Measurements from ENCODE around the gene CTDSP1. TPM values are rescaled to one million over a fixed set of nuclear protein-coding genes. Genes with fewer than 3 reads are reported as not detected.

The CTDSP1 gene
- polyA plus RNA-seq, 1 donor from 2014 or later, result 16.2 TPM

- no peak overlapping the region for H3K27ac Mint-ChIP-seq
- no peaks in the 10 kb centered on the region for H3K27me3 Mint-ChIP-seq
- H3K36me3 Mint-ChIP-seq, result no peaks in the 10 kb centered on the region
- H3K4me3 Mint-ChIP-seq, result no peak overlapping the region
- no peaks in the 10 kb centered on the region for H3K9me3 Mint-ChIP-seq
- peaks cover 5% of the 10 kb centered on the region in 3 donors for H3K4me1 Mint-ChIP-seq
Measured at GRCh38 chr2:218436992-218437391, 37.3 kb downstream of the CTDSP1 start.

GRCh38 chr2:218437969-218438368, 38.3 kb downstream of the CTDSP1 start:
- no peaks in the 10 kb centered on the region for H3K27me3 Mint-ChIP-seq

GRCh38 chr2:218438596-218438995, 38.9 kb downstream of the CTDSP1 start:
- no peaks in the 10 kb centered on the region for H3K9me3 Mint-ChIP-seq
- no peaks in the 10 kb centered on the region for H3K27me3 Mint-ChIP-seq
- H3K4me3 Mint-ChIP-seq, result peak overlapping the region in 1 of 4 donors; percentile 3
- no peak overlapping the region for H3K27ac Mint-ChIP-seq
- peaks cover 5 to 6% (median 5%) of the 10 kb centered on the region in 3 donors for H3K4me1 Mint-ChIP-seq
- H3K36me3 Mint-ChIP-seq, result no peaks in the 10 kb centered on the region

More at GRCh38 chr2:218437969-218438368, 38.3 kb downstream of the CTDSP1 start:
- peaks cover 5 to 6% (median 5%) of the 10 kb centered on the region in 3 donors for H3K4me1 Mint-ChIP-seq
- H3K36me3 Mint-ChIP-seq, result no peaks in the 10 kb centered on the region
- no peak overlapping the region for H3K27ac Mint-ChIP-seq
- no peaks in the 10 kb centered on the region for H3K9me3 Mint-ChIP-seq
- H3K4me3 Mint-ChIP-seq, result no peak overlapping the region

- Mint-ChIP-seq H3K4me3 (no peak overlapping the region), H3K36me3 (peaks cover 2% of the 10 kb centered on the region), H3K4me1 (peaks cover 0 to 1% (median 0%) of the 10 kb centered on the region in 3 donors), H3K9me3 (no peaks in the 10 kb centered on the region), H3K27me3 (no peaks in the 10 kb centered on the region), H3K27ac (no peak overlapping the region)
Measured at GRCh38 chr2:218444692-218445357, 45.2 kb downstream of the CTDSP1 start.

GRCh38 chr2:218445602-218446001, 45.9 kb downstream of the CTDSP1 start:
- Mint-ChIP-seq H3K4me1 (peaks cover 0 to 1% (median 0%) of the 10 kb centered on the region in 3 donors), H3K36me3 (peaks cover 2% of the 10 kb centered on the region), H3K9me3 (no peaks in the 10 kb centered on the region), H3K4me3 (no peak overlapping the region), H3K27me3 (no peaks in the 10 kb centered on the region), H3K27ac (no peak overlapping the region)

GRCh38 chr2:218446547-218446946, 46.9 kb downstream of the CTDSP1 start:
- H3K27ac Mint-ChIP-seq, result no peak overlapping the region
- peaks cover 2% of the 10 kb centered on the region for H3K36me3 Mint-ChIP-seq
- peaks cover 0 to 1% (median 0%) of the 10 kb centered on the region in 3 donors for H3K4me1 Mint-ChIP-seq
- no peak overlapping the region for H3K4me3 Mint-ChIP-seq
- no peaks in the 10 kb centered on the region for H3K9me3 Mint-ChIP-seq
- no peaks in the 10 kb centered on the region for H3K27me3 Mint-ChIP-seq

- no peaks in the 10 kb centered on the region for H3K9me3 Mint-ChIP-seq
- peaks cover 0 to 1% (median 0%) of the 10 kb centered on the region in 3 donors for H3K4me1 Mint-ChIP-seq
- no peak overlapping the region for H3K4me3 Mint-ChIP-seq
- no peaks in the 10 kb centered on the region for H3K27me3 Mint-ChIP-seq
- H3K36me3 Mint-ChIP-seq, result peaks cover 2% of the 10 kb centered on the region
- H3K27ac Mint-ChIP-seq, result no peak overlapping the region
Measured at GRCh38 chr2:218447072-218447471, 47.4 kb downstream of the CTDSP1 start.

GRCh38 chr2:218448934-218449333, 49.3 kb downstream of the CTDSP1 start:
- Mint-ChIP-seq H3K4me3 (no peak overlapping the region), H3K9me3 (no peaks in the 10 kb centered on the region), H3K27ac (no peak overlapping the region), H3K27me3 (no peaks in the 10 kb centered on the region), H3K36me3 (peaks cover 3% of the 10 kb centered on the region), H3K4me1 (no peaks in the 10 kb centered on the region)

- no peaks in the 10 kb centered on the region for H3K27me3 Mint-ChIP-seq
- H3K4me1 Mint-ChIP-seq, result peaks cover 0 to 3% (median 1%) of the 10 kb centered on the region in 3 donors
- no peak overlapping the region for H3K4me3 Mint-ChIP-seq
- H3K36me3 Mint-ChIP-seq, result peaks cover 12% of the 10 kb centered on the region
- H3K9me3 Mint-ChIP-seq, result peaks cover 0 to 10% (median 5%) of the 10 kb centered on the region in 3 donors
- no peak overlapping the region for H3K27ac Mint-ChIP-seq
Measured at GRCh38 chr2:218452079-218452478, 52.4 kb downstream of the CTDSP1 start.

Other genes starting within 250 kb of the CTDSP1 start
- 0.35 TPM for gene CXCR1, start 232.9 kb upstream of the CTDSP1 start, polyA plus RNA-seq
- 862 TPM for gene ARPC2, start 182.7 kb upstream of the CTDSP1 start, polyA plus RNA-seq
- 0.64 TPM for gene GPBAR1, start 138.9 kb upstream of the CTDSP1 start, polyA plus RNA-seq
- gene AAMP, start 129.7 kb upstream of the CTDSP1 start, polyA plus RNA-seq, result 82.0 TPM
- 126 TPM for gene PNKD, start 129.3 kb upstream of the CTDSP1 start, polyA plus RNA-seq
- gene TMBIM1, start 107.4 kb upstream of the CTDSP1 start, polyA plus RNA-seq, result 147 TPM
- gene CATIP, start 43.0 kb upstream of the CTDSP1 start, polyA plus RNA-seq, result 0.18 TPM
- 1.3 TPM for gene SLC11A1, start 17.6 kb upstream of the CTDSP1 start, polyA plus RNA-seq
- 0.28 TPM for gene VIL1, start 19.3 kb downstream of the CTDSP1 start, polyA plus RNA-seq
- 9.8 TPM for gene USP37, start 168.5 kb downstream of the CTDSP1 start, polyA plus RNA-seq
- 16.7 TPM for gene CNOT9, start 169.0 kb downstream of the CTDSP1 start, polyA plus RNA-seq
- 0.40 TPM for gene PLCD4, start 208.0 kb downstream of the CTDSP1 start, polyA plus RNA-seq